Sigmoid colon (tissue), 4 donors: ENCODE measurements around the gene LCP2.

ENCODE experiments used
- EP300 ChIP-seq, 4 donors: sonication (generic); formaldehyde crosslinking; IDR thresholded peaks; one replicate each; pipeline ENCODE4 v1.6.1; 2017; ENCODE audit warnings: antibody characterized with exemption in 4 of 4
- POLR2AphosphoS5 ChIP-seq, 4 donors: sonication (generic); formaldehyde crosslinking; IDR thresholded peaks; one replicate each; pipeline ENCODE4 v1.6.1; 2017; ENCODE audit warnings: antibody characterized with exemption in 4 of 4
- TF ChIP-seq, protein P1 (sequence below), 4 experiments: fragments of 450-650 bp in 3 of 4; fragments of 200-600 bp in 1 of 4; IDR thresholded peaks; one replicate each; pipeline ENCODE4 v1.5.1; 2016 to 2019; ENCODE audit warnings: antibody characterized with exemption in 4 of 4, mild to moderate bottlenecking in 3 of 4, moderate library complexity in 2 of 4

- TF ChIP-seq, protein P1, sequence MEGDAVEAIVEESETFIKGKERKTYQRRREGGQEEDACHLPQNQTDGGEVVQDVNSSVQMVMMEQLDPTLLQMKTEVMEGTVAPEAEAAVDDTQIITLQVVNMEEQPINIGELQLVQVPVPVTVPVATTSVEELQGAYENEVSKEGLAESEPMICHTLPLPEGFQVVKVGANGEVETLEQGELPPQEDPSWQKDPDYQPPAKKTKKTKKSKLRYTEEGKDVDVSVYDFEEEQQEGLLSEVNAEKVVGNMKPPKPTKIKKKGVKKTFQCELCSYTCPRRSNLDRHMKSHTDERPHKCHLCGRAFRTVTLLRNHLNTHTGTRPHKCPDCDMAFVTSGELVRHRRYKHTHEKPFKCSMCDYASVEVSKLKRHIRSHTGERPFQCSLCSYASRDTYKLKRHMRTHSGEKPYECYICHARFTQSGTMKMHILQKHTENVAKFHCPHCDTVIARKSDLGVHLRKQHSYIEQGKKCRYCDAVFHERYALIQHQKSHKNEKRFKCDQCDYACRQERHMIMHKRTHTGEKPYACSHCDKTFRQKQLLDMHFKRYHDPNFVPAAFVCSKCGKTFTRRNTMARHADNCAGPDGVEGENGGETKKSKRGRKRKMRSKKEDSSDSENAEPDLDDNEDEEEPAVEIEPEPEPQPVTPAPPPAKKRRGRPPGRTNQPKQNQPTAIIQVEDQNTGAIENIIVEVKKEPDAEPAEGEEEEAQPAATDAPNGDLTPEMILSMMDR (IDR thresholded peaks at IDR 0.05): no peak
- TF ChIP-seq EP300 (IDR thresholded peaks at IDR 0.05) (no peak), POLR2AphosphoS5 (IDR thresholded peaks at IDR 0.05) (no peak)
Measured at GRCh38 chr5:170256571-170256970, 41.0 kb downstream of the LCP2 start.
